VCaP (cell line): ENCODE measurements around the gene HOXA7.

Experiments
- H3K27ac ChIP-seq: fragments of 450-650 bp; 2 replicates; pipeline ENCODE4 v1.5.1; 2017
- CTCF ChIP-seq: fragments of 450-650 bp; conservative IDR thresholded peaks from 2 replicates; pipeline ENCODE4 v1.5.1; 2017; ENCODE audit warnings: mild to moderate bottlenecking, moderate library complexity

Gene HOXA7

DNA sequence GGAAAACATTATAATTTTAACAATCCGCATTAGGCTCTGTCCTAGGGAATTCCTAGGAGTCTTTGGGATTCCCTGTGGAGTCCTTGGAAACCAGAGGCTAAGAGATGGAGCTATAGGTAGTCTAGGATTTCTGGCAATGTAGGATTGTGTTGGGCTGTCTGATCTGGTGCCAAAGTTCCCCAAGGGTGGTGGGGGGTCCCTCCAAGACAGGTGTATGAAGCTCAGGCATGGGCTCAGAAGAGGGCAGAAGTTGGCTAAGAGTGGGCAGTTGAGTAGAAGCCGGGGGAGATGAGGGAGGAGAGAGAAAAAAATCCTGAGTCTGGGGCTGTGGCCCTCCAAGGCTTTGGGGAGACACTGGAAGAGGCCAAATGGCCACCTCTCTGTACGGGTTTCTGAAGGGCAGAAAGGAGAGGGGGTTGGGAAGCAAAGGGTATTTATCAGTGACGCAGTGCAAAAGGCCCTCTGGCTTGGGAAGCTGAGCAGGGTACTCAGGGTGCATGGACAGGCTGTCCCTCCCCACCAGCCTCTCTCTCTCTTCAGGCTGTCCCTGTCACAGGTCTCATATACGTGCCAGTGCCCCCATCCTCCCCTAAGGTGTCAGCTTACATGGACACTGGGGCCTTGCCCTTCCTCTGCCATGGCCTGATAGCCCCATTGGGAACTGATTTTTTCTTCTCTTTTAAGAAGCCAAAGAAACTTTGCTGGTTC lies 9.8 kb downstream of the HOXA7 start:
- no peak overlapping the region for H3K27ac ChIP-seq
- TF ChIP-seq CTCF = no peak

GRCh38 chr7:27145914-27146412 lies 10.5 kb downstream of the HOXA7 start:
- no peak for TF ChIP-seq CTCF
- no peak overlapping the region for H3K27ac ChIP-seq

DNA sequence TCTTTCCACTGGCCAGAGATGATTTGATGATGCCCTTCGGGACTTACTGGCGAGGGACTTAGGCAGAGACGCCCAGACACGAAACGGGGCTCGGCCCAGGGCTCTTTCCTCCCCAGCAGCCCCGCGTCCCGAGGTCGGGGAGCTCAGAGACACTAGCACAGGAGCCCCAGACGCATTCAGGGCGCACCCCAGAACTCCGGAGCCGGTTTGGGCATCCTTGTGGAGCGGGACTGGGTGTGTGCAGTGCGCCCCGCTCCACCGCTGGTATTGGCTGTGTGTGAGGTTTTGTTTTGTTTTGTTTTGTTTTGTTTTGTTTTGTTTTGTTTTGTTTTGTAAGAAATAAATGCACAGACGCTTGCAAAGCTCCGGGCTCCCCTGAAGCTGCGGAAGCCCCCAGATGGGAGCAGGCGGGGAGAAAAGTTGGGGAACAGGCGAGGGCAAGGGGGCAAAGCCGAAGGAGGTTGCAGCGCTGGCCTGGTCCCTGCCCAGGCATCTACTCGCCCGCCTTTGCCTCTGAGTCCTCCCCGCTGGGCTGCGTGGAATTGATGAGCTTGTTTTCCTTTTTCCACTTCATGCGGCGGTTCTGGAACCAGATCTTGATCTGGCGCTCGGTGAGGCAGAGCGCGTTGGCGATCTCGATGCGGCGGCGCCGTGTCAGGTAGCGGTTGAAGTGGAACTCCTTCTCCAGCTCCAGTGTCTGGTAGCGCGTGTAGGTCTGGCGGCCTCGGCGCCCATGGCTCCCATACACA lies 11.1 kb downstream of the HOXA7 start:
- TF ChIP-seq CTCF = no peak
- H3K27ac ChIP-seq = no peak overlapping the region

DNA sequence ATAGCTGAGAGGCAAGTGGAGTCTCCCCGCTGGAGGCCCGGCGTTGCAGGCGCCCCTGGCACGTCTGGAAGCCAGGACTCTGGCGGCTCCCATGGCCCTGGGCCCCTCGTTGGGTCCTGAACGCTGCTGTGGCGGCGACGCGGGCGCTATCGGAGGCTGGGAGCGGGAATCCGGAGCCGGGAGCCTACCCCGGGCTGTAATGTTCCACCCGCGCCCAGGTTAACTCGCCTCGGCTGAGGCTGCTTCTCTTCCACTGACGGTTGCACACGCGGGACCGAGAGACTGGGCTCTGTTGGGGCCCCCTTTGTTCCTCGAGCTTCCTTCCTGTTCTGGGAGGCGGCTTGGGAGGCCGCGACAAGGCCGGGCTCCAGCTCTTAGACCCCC lies 11.7 kb downstream of the HOXA7 start:
- no peak for TF ChIP-seq CTCF
- H3K27ac ChIP-seq = no peak overlapping the region

- no peak overlapping the region for H3K27ac ChIP-seq
- no peak for TF ChIP-seq CTCF
Measured at GRCh38 chr7:27143950-27144780, 12.3 kb downstream of the HOXA7 start.

DNA sequence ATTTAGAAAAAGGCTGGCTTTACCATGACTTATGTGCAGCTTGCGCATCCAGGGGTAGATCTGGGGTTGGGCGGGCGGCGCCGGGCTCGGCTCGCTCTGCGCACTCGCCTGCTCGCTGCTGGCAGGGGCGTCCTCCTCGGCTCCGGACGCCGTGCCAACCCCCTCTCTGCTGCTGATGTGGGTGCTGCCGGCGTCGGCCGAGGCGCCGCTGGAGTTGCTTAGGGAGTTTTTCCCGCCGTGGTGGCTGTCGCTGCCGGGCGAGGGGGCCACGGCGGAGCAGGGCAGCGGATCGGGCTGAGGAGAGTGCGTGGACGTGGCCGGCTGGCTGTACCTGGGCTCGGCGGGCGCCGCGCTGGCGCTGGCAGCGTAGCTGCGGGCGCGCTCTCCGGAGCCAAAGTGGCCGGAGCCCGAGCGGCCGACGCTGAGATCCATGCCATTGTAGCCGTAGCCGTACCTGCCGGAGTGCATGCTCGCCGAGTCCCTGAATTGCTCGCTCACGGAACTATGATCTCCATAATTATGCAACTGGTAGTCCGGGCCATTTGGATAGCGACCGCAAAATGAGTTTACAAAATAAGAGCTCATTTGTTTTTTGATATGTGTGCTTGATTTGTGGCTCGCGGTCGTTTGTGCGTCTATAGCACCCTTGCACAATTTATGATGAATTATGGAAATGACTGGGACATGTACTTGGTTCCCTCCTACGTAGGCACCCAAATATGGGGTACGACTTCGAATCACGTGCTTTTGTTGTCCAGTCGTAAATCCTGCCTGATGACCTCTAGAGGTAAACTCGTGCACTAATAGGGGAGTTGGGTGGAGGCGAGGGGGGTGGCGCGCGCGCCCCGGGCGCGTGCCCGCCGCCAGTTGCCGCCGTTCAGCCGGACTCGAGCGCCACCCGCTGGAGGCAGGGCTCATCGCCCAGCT lies 13.2 kb downstream of the HOXA7 start, which contains the start of gene HOXA5:
Gene HOXA5 (minus strand): TSS at position 659 of the 927 bp plus-strand sequence. CDS start 74 bp downstream, at position 585.
- no peak for TF ChIP-seq CTCF
- H3K27ac ChIP-seq = no peak within 1 kb of the TSS
